GM10266 (cell line): ENCODE results near the gene EVC.
"Not testable (repeated sequence)": the region's sequence is repeated elsewhere in the genome, so short reads cannot be mapped to it uniquely, and the experiment has no call there.

Experiments
- DNase-seq: peaks from one replicate; pipeline ENCODE4 v3.0.0; 2012; ENCODE audit errors: extremely low spot score
- TF ChIP-seq, protein P1 (sequence below): IDR thresholded peaks from 2 replicates; pipeline ENCODE4 v1.5.1; 2012; ENCODE audit warnings: mild to moderate bottlenecking, low read depth; ENCODE audit not compliant: control insufficient read depth, insufficient read depth; ENCODE audit errors: missing control alignments

EVC gene

GRCh38 chr4:5827108-5828004, 116.4 kb downstream of the EVC start:
- TF ChIP-seq, protein P1, sequence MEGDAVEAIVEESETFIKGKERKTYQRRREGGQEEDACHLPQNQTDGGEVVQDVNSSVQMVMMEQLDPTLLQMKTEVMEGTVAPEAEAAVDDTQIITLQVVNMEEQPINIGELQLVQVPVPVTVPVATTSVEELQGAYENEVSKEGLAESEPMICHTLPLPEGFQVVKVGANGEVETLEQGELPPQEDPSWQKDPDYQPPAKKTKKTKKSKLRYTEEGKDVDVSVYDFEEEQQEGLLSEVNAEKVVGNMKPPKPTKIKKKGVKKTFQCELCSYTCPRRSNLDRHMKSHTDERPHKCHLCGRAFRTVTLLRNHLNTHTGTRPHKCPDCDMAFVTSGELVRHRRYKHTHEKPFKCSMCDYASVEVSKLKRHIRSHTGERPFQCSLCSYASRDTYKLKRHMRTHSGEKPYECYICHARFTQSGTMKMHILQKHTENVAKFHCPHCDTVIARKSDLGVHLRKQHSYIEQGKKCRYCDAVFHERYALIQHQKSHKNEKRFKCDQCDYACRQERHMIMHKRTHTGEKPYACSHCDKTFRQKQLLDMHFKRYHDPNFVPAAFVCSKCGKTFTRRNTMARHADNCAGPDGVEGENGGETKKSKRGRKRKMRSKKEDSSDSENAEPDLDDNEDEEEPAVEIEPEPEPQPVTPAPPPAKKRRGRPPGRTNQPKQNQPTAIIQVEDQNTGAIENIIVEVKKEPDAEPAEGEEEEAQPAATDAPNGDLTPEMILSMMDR, result no peak
- no peak for DNase-seq

DNA sequence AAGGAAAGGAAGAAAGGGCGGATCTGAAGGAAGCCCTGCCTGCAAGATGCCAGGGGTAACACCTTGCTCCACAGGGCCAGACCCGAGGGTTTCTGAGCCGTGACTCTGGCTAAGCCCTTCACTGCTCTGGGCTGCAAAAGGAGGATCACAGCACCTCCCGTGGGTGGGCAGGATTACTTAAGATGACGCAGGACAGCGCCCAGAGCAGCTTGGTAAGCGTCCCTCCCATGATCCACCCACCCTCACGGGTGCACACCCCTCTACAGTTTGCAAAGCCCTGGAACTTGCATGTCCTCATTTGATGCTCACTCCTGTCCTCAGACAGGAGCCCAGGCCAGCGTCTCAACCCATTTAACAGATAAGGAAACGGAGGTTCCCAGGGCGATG, 117.0 kb downstream of the EVC start:
- DNase-seq, result no peak
- TF ChIP-seq, protein P1, result no peak

DNA sequence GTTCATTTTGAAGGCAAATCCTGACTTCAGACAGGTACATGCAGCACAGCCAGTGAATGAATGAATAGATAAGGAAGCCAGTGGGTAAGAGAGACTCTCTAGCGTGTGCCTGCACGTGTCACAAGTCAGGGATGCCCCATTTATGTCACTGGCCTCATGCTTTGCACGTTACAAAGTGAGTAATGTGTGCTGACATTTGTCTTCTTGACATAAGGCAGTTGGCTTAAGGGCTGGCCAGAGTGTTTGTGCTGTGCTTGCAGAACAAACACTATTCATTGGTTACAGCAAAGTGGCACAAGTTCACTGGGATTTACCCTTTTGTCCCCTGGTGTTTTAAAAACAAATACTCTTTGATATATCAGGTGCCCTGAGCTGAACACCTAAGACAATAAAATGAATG, 125.9 kb downstream of the EVC start:
- DNase-seq, result no peak
- TF ChIP-seq, protein P1, result no peak

GRCh38 chr4:5837483-5837882, 126.5 kb downstream of the EVC start:
- DNase-seq, result not testable (repeated sequence)

DNA sequence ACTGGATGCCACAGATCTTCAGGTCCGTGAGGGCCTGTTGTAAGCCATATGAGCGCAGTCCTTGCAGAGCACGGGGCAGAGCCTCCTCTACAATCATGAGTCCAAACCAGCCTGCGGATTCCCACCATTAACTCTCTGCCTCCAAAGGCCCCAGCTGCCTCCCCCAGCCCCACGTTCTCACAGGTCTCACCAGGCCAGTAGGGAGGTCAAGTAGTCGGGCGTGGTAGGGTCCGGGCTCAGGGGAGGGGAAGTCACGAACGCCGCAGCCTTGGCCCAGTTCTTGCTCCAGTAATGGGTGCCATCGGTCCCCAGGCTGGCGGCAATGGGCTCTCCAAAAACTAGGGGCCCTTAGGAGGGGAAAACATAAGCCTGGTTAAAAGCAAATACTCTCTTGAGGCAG, 128.3 kb downstream of the EVC start:
- TF ChIP-seq, protein P1, result no peak
- DNase-seq, result no peak

- DNase-seq, result no peak
- TF ChIP-seq, protein P1, result no peak
These were observed 129.0 kb downstream of the EVC start for GRCh38 chr4:5839751-5840674.

GRCh38 chr4:5842456-5842855, 131.5 kb downstream of the EVC start:
- TF ChIP-seq, protein P1, result no peak
- DNase-seq, result no peak
